Vagina (tissue), 2 donors: Measurements from ENCODE around the gene SERPINB10. TPM values are rescaled to one million over a fixed set of nuclear protein-coding genes. Genes with fewer than 3 reads are reported as not detected.

ENCODE experiments used
- DNase-seq, 2 donors: peaks; one replicate each; pipeline ENCODE4 v3.0.0-alpha.2; 2017; ENCODE audit errors: extremely low spot score in 2 of 2
- H3K27ac ChIP-seq: fragments of 200-600 bp; sonication (generic); one replicate; pipeline ENCODE4 v1.5.1; 2019
- H3K27me3 ChIP-seq: fragments of 200-600 bp; sonication (generic); one replicate; pipeline ENCODE4 v1.5.1; 2019
- H3K36me3 ChIP-seq, 2 donors: fragments of 200-600 bp; sonication (generic); one replicate each; pipeline ENCODE4 v1.5.1; 2017 to 2019
- H3K4me1 ChIP-seq: fragments of 200-600 bp; sonication (generic); one replicate; pipeline ENCODE4 v1.5.1; 2019
- H3K4me3 ChIP-seq, 2 donors: fragments of 200-600 bp; sonication (generic); 1 replicate in 1 of 2; 2 replicates in 1 of 2; pipeline ENCODE4 v1.5.1; 2016 to 2019
- H3K9me3 ChIP-seq: fragments of 200-600 bp; sonication (generic); one replicate; pipeline ENCODE4 v1.5.1; 2019
- POLR2A ChIP-seq, 2 donors: fragments of 450-650 bp; IDR thresholded peaks; one replicate each; pipeline ENCODE4 v1.6.1; 2017; ENCODE audit warnings: antibody characterized with exemption in 2 of 2, mild to moderate bottlenecking in 2 of 2, moderate library complexity in 2 of 2
- POLR2AphosphoS5 ChIP-seq, 2 donors: sonication (generic); formaldehyde crosslinking; IDR thresholded peaks; one replicate each; pipeline ENCODE4 v1.9.0; 2017; ENCODE audit warnings: antibody characterized with exemption in 2 of 2, mild to moderate bottlenecking in 2 of 2, low read depth in 1 of 2; ENCODE audit not compliant: insufficient read depth in 1 of 2
- intact Hi-C: fragments of 100-400 bp; cut with DNase I; formaldehyde crosslinking; loops from one replicate; pipeline ENCODE4 v1.15.1; 2023
- total RNA-seq: library from RNA; depleted of rRNA; stranded (reverse); fragments of >200 nt; gene quantifications from one replicate; pipeline ENCODE4 v1.2.3, GENCODE V29; 2016
- TF ChIP-seq, protein P1 (sequence below), 3 experiments: fragments of 450-650 bp in 2 of 3; fragments of 200-600 bp in 1 of 3; sonication (generic) in 1 of 3; IDR thresholded peaks; one replicate each; pipeline ENCODE4 v1.5.1; 2017 to 2019; ENCODE audit warnings: antibody characterized with exemption in 3 of 3, mild to moderate bottlenecking in 2 of 3, moderate library complexity in 2 of 3

SERPINB10 gene
- total RNA-seq, 1 donor from 2014 or later = 0.98 TPM

GRCh38 chr18:63883617-63884016, 24.1 kb upstream of the SERPINB10 start:
- Histone ChIP-seq H3K27me3 (no peaks in the 10 kb centered on the region), H3K4me3 (no peak overlapping the region), H3K36me3 (no peaks in the 10 kb centered on the region), H3K27ac (no peak overlapping the region), H3K9me3 (no peaks in the 10 kb centered on the region), H3K4me1 (peaks cover 8% of the 10 kb centered on the region)
- DNase-seq = no peak
- TF ChIP-seq POLR2A (IDR thresholded peaks at IDR 0.05) (no peak), POLR2AphosphoS5 (IDR thresholded peaks at IDR 0.05; ENCODE audit: insufficient read depth in 1 of 2, low read depth in 1 of 2) (no peak)
- TF ChIP-seq, protein P1, sequence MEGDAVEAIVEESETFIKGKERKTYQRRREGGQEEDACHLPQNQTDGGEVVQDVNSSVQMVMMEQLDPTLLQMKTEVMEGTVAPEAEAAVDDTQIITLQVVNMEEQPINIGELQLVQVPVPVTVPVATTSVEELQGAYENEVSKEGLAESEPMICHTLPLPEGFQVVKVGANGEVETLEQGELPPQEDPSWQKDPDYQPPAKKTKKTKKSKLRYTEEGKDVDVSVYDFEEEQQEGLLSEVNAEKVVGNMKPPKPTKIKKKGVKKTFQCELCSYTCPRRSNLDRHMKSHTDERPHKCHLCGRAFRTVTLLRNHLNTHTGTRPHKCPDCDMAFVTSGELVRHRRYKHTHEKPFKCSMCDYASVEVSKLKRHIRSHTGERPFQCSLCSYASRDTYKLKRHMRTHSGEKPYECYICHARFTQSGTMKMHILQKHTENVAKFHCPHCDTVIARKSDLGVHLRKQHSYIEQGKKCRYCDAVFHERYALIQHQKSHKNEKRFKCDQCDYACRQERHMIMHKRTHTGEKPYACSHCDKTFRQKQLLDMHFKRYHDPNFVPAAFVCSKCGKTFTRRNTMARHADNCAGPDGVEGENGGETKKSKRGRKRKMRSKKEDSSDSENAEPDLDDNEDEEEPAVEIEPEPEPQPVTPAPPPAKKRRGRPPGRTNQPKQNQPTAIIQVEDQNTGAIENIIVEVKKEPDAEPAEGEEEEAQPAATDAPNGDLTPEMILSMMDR (IDR thresholded peaks at IDR 0.05) = no peak
- intact Hi-C loops = no loop called here

DNA sequence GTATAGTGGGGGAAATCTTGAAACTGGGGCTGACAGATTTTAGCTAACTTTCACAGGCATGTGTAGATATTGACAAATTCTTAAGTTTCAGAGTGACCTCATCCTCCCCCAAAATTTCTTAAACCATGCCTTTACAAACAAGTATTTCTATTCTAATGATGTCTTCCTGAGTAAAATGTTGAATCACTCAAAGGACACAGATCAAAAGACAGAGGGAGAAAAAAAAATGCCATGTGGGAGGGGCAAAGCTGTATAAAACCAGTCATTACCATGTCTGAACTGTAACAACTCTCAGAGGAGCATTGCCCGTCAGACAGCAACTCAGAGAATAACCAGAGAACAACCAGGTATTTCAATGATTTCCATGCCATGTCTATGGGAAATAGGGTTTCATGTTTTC, 20.3 kb upstream of the SERPINB10 start, which contains the start of gene SERPINB2:
SERPINB2 (plus strand) TSS at position 282 of the 400 bp plus-strand sequence. CDS start 3,740 bp downstream, outside the sequence.
- no peaks in the 10 kb centered on the region for H3K36me3 ChIP-seq
- no peak for TF ChIP-seq POLR2A (IDR thresholded peaks at IDR 0.05)
- TF ChIP-seq POLR2AphosphoS5 (IDR thresholded peaks at IDR 0.05; ENCODE audit: insufficient read depth in 1 of 2, low read depth in 1 of 2) = no peak
- TF ChIP-seq, protein P1 (IDR thresholded peaks at IDR 0.05) = no peak
- peaks cover 11% of the 10 kb centered on the region for H3K4me1 ChIP-seq
- H3K27me3 ChIP-seq = no peaks in the 10 kb centered on the region
- intact Hi-C loops = no loop called here
- no peak for DNase-seq
- H3K27ac ChIP-seq = no peak within 1 kb of the TSS
- no peaks in the 10 kb centered on the region for H3K9me3 ChIP-seq
- H3K4me3 ChIP-seq = peak within 1 kb of the TSS in 1 of 2 donors; percentile 8

GRCh38 chr18:63888470-63889190, 19.1 kb upstream of the SERPINB10 start:
- TF ChIP-seq POLR2A (IDR thresholded peaks at IDR 0.05) (no peak), POLR2AphosphoS5 (IDR thresholded peaks at IDR 0.05; ENCODE audit: insufficient read depth in 1 of 2, low read depth in 1 of 2) (no peak)
- TF ChIP-seq, protein P1 (IDR thresholded peaks at IDR 0.05) = no peak

DNA sequence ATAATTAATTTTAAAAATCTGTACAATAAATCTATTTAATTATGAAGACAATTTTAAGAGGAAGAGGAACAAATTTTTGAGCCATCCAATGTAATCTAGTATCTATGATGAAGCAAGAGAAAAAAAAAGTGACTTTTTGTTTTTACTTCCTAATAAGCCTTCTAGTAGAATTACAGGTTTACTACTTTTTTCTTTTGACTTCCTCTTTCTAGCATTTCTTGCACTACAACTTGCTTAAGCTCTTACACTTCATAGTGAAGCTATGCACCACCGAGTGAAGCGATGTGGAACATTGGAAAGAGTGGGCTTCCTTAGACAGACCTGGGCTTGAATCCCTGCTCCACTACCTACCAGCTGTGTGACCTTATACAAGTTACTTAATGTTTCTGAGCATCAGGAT, 18.1 kb upstream of the SERPINB10 start:
- Histone ChIP-seq H3K9me3 (no peaks in the 10 kb centered on the region), H3K4me1 (peaks cover 11% of the 10 kb centered on the region), H3K4me3 (no peak overlapping the region), H3K27me3 (no peaks in the 10 kb centered on the region), H3K36me3 (no peaks in the 10 kb centered on the region), H3K27ac (no peak overlapping the region)
- intact Hi-C loops = no loop called here
- no peak for DNase-seq
- no peak for TF ChIP-seq POLR2AphosphoS5 (IDR thresholded peaks at IDR 0.05; ENCODE audit: insufficient read depth in 1 of 2, low read depth in 1 of 2)
- TF ChIP-seq, protein P1 (IDR thresholded peaks at IDR 0.05) = no peak
- no peak for TF ChIP-seq POLR2A (IDR thresholded peaks at IDR 0.05)

More at GRCh38 chr18:63888470-63889190, 19.1 kb upstream of the SERPINB10 start:
- Histone ChIP-seq H3K4me3 (peak overlapping the region in 1 of 2 donors; percentile 8), H3K36me3 (no peaks in the 10 kb centered on the region), H3K4me1 (peaks cover 11% of the 10 kb centered on the region), H3K27ac (no peak overlapping the region), H3K9me3 (no peaks in the 10 kb centered on the region), H3K27me3 (no peaks in the 10 kb centered on the region)
- no peak for DNase-seq
- intact Hi-C loops = no loop called here
